GM21786 (cell line): ENCODE data around the gene ITGBL1.
A peak's percentile ranks its signal among the peaks of the same experiment; 100 is the strongest.

Experiments
- ATAC-seq: cut with Tn5 transposase; IDR thresholded peaks from one replicate; pipeline ENCODE4 v1.9.1; 2021; ENCODE audit not compliant: unreplicated experiment

ITGBL1 gene

GRCh38 chr13:101452519-101453485, at the start of gene ITGBL1:
ITGBL1 (plus strand) TSS chr13:101452675; CDS start chr13:101452834, 159 bp downstream.
- ATAC-seq: peak; percentile 75

GRCh38 chr13:101406791-101407190, 45.7 kb upstream of the ITGBL1 start:
- no peak for ATAC-seq

DNA sequence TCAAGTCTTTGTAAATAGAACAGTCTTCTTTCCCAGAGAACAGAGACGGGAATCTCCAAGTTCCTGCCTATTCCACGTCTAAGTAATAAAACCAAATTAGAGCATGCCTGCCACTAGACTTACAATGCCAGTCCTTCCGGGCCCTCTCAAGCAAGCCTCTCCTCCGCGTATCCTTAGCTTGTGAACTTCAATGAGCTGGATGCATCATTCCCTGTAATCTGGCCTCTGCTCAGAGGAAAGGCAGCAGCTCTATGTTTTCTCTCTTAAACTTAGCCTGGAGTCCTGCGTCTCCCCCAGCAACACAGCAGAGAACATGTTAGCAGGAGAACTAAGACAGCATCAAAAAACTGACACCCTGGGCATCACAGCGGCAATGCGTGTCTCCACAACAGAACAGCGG, 44.3 kb upstream of the ITGBL1 start:
- no peak for ATAC-seq

DNA sequence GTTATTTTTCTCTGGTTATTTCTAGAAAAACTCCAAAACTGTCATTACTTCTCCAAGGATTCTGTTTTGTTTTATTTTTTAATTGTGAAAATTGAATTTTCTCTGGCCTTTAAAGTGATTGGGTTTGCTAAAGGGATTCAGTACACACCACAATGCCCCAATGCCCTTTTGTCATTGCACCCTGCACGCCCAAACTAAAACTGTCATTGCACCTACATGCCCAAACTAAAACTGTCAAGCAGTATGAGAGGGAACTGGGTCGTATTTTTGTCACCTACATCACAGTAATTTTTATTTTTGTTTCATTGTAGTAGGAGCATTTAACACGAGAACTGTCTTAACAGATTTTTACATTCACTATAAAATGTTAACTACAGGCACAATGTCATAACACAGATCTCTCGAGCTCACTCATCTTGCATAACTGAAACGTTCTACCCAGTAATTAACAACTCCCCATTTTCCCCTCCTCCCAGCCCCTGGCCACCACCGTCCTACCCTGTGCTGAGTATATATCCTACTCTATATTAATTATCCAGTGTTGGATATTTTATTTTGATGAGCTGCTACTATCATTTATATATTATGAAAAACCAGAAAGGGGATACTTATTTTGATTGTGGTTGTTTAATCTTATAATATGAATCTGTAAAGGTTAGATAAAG, 43.4 kb upstream of the ITGBL1 start:
- ATAC-seq: no peak

- ATAC-seq: no peak
Observed at GRCh38 chr13:101412076-101412475, 40.4 kb upstream of the ITGBL1 start.

GRCh38 chr13:101415358-101416174, 36.9 kb upstream of the ITGBL1 start:
- ATAC-seq: peak; percentile 45

- no peak for ATAC-seq
Observed at GRCh38 chr13:101416181-101417042, 36.1 kb upstream of the ITGBL1 start, which contains the start of gene NALCN. NALCN (minus strand) TSS chr13:101416508; CDS start chr13:101399126, 17,382 bp downstream.

DNA sequence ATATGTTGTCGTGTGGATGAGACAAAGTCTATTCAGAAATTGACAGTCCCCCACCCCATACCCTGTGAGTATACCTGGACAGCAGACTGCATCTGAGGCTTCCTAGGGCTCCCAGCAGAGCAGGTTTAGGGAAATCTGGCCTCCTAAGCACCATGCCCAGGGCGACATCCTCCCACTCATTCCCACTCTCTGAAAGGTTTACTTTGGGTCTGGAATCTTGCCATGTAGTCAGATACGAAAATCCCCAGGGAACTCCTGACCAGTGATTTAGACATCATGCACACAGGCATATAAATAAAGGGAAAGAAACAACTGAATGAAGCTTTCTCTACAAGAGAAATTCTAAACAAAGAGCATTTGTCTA, 35.5 kb upstream of the ITGBL1 start:
- ATAC-seq: no peak

GRCh38 chr13:101417501-101417900, 35.0 kb upstream of the ITGBL1 start:
- no peak for ATAC-seq

GRCh38 chr13:101423872-101424271, 28.6 kb upstream of the ITGBL1 start:
- ATAC-seq: no peak

GRCh38 chr13:101424381-101425155, 27.9 kb upstream of the ITGBL1 start:
- no peak for ATAC-seq

DNA sequence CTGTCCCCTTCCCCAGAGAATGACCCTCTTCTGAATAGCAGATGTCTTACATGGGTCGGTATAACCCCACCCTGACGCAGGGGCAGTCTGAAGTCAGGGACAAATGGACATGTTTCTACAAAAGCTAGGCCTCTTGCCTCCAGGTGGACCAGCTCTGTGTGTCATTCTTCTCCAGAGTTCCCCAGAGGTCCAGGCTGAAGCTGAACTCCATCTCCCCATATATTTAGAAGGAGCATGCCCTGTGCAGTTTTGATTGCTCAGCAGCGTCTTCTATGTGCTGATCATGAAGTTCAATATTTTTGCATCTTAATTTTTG, 27.4 kb upstream of the ITGBL1 start:
- no peak for ATAC-seq

DNA sequence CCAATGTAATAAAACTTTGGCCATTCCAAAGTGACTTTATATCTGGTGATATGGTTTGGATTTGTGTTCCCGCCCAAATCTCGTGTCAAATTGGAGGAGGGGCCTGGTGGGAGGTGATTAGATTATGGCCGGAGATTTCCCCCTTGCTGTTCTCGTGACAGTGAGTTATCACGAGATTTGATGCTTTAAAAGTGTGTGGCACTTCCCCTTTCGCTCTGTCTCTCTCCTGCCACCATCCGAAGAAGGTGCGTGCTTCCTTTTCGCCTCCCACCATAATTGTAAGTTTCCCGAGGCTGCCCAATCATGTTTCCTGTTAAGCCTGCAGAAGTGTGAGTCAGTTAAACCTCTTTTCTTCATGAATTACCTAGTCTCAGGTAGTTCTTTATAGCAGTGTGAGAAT, 26.9 kb upstream of the ITGBL1 start:
- ATAC-seq: no peak

- ATAC-seq: no peak
Observed at GRCh38 chr13:101429733-101430132, 22.7 kb upstream of the ITGBL1 start.

- ATAC-seq: no peak
Observed at GRCh38 chr13:101433895-101434294, 18.6 kb upstream of the ITGBL1 start.

DNA sequence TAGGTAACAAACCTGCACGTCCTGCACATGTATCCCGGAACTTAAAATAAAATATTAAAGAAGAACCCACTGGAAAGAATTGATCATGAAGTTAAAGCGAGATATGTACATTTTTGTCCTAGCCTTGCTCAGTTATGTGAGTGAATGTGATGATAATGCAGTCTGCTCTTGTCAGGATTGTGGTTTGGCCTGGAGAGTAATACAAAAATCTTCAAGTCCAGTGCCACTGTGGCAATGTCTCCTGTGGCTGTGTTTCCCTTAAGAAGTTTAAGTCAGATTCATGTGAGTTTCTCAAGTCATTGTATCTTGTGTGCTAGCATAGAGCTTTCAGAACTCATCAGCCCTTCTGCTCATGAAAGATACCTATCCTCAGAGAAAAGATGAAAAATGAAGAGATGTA, 18.0 kb upstream of the ITGBL1 start:
- ATAC-seq: no peak

DNA sequence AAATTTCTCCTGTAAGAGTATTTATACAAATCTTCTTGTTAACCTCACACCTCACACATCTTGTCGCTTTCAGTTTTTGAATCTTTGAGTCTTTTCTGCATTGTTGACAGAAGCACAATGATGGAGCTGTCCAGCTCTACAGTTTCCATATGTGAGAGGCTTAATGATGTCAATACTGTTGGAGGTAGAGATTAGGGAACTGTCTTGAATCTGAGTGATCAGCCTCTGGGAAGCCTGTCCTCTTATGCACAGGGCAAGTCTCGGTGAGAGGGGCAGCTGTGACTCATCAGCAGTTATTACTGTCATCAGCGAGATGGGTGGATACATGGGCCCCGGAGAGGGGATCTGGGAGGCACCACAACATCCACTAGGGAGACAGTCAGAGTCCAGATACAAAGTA, 4.6 kb upstream of the ITGBL1 start:
- no peak for ATAC-seq

DNA sequence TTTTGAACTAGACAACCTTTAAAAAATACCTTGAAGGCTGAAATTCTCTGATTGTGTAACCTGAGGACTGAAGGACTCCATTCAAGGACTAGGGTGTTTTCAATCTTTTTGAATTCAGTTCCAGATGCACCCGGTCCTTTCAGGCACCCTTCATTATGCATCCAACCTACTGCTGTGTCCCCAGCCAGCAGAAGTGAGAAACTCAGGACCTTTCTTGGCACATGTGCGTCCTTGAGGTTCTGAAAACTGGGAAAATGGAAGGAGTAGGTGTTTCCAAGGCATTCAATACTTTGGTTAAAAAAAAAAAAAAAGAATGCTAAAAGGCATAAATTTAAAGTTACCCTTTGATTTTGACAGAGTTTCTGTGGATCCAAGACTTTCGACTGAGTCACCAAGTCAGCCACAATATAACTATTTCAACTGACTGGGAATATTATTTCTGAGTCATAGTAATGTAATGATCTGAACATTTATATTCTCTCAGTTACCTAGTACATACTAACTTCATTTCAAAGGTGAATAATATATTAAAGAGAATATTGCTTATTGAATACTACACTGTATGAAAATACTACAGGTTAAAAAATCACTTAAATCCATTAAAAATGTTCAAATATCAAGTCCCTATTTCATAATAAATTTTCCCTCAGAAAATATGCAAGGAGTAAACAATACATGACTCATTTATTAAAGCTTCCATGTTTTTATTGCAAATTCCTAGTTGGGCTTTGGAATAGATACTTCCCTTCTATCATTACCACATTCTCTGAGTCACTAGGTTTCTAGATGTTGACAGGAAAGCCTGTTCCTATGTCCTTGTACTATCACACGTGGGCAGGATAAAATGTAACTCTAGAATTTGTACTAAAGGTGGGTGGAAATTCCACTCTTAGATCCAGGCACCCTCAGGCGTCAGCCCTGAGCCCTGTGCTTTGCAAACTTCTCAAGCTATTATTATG, 2.4 kb upstream of the ITGBL1 start:
- ATAC-seq: no peak

DNA sequence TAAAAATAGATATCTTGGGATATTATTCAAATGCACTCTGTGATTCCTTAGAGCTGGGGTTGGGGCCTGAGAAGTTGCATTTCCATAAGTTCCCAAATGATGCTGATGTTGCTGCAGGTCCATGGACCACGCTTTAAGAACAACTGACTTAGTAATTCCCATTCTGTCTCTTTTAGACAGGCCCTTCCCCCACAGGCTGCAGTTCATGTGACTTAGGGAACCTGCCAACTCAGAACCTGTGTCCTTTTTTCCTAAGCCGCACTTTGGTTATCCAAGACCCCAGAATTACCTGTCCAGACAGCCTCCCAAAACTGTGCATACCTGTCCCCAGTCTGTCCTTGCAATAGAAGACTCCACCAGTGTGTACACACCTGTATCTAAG, 1.7 kb upstream of the ITGBL1 start:
- no peak for ATAC-seq
